ENCODE measurements around the gene RPRD2.
A peak's percentile ranks its signal among the peaks of the same experiment; 100 is the strongest.

Gene RPRD2

DNA sequence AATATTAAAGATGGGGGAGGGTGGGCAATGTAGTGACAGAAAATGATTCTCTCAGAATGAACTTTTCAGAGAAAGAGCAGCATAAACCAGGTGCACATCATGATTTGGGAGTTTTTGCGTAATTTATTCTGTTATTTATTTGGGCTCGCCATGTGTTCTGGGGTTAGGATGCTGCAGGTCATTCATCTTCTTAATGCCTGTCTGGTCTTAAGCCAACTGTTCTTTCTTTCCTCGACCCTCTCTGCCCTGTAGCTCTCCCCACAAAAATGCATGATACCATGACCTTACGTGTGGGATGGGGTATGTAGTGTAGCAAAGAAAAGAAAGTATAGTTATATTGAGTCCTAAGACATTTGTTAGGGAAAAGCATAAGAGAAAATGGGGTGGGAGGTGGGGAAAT is 110.9 kb downstream of the RPRD2 start:
- no peak for DNase-seq

DNA sequence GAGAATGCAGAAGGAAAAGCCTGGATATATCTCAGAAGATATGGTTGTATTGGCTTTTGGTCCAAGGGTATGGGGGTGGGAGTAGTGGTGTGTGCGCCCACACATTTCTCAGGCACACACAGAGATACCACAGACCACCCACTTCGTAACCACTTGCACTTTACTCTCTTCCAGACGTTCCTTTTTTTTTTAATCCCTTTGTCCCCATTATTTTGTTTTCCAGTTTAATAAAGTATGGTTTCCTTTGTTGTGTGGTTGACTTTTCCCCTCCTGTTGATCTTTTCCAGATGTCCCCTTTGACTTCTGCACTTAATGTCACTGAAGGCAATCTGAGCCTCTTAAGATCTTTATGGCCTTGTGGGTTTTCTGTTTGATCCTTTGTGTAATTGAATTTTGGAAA is 112.8 kb downstream of the RPRD2 start:
- DNase-seq: no peak

DNA sequence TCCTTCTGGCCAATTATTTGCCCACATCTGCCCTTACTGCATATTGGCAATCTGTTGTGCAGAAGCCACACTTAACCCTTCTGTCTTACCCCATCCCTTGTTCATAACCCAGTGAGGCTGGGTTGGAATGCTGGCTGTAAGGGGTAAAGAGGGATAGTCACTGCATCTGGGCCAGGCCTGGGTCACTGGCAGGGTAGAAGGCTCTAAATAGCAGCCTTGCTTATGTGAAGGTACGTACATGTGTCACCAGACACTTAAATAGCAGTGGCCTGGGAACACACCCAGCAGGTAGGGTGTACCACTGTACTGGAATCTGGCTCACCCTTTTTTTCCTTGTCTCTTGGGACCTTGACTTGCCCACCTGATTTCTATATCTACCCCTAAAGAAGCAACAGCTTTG is 113.4 kb downstream of the RPRD2 start:
- DNase-seq: no peak

GRCh38 chr1:150477733-150478132 is 113.8 kb downstream of the RPRD2 start:
- DNase-seq: no peak

DNA sequence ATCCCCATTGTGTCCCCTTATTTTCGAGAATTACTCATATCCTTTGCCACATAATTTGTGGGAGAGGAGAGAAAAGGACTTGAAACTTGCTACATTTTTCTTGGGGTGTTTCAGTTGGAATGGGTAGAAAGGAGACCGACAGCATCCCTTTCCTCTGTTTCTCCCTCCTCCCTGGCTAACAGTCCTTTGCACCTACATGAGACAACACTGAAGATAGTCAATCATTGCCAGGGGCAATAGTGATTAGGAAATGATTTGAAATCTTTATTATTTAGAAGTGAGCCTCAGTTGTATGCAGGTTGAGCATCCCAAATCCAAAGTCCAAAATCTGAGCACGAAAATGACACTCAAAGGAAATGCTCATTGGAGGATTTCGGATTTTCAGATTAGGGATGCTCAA is 115.4 kb downstream of the RPRD2 start:
- DNase-seq: no peak

GRCh38 chr1:150479927-150480352 is 116.0 kb downstream of the RPRD2 start:
- no peak for DNase-seq

- DNase-seq: no peak
Observed at GRCh38 chr1:150484431-150484830, 120.5 kb downstream of the RPRD2 start.

DNA sequence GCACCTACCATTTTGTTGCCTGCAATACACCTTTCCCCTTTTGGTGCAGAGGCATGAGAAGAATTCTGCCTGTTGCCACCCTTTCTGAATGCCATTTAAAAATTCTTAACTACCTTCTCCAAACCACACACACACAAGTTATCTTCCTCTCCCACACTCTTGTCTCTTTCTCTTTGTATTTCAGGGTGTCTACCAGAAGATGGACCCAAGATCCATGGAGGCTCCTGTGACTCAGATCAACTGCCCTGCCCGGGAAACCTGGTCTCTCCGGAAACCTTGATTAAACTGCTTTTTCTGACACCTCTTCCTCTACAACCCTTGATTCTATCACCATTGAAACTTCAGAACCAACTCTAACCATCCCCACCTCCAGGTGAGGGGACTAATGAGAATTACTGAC is 120.9 kb downstream of the RPRD2 start:
- DNase-seq: no peak

DNA sequence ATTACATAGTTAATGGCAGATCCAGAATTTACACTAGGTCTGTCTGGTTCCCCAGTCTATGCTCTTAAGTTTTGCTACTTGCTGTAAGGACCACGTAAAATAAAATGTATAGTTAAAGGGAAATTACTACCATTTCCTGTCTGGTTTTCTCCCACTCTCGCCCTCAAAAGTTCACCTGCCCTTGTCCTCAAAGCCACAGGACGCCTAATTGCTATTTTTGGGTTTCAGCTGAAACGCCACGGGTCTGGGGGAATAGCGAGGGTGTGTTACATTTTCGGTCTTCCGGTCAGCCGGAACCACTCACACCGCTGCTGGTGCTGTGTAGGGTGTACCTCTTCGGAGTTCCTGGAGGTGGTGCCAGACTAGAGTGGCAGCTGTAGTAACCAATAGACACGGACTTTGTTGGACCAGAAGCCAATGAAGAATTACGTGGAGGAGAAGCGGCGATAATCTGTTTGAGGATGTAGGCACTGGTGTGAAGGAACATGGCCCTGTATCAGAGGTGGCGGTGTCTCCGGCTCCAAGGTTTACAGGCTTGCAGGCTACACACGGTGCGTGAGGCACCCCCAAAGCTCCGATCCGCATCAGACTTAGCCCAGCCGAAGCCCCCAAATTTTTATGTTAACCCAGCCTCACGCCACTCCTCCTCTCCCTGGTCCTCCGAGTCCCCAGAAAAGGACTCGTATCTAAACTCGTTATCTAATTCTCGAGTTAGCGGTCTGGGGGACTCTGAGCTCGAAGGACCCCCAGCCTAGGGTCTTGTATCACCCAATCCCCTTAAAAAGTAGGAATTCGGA is 123.2 kb downstream of the RPRD2 start, which contains the start of gene TARS2:
TSS of gene TARS2 (plus strand) at position 454 of the 797 bp plus-strand sequence. CDS start at position 486, 32 bp downstream.
- DNase-seq: peak; percentile 99

DNA sequence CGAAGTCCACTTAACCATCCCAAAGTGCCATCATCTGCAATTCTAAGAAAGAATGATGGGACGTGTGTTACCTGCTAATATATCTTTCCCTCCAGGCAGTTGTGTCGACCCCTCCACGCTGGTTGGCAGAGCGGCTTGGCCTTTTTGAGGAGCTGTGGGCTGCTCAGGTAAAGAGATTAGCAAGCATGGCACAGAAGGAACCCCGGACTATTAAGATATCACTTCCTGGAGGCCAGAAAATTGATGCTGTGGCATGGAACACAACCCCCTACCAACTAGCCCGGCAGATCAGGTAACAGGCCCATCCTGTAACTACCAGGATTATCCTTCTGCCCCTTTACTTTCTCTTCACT is 123.8 kb downstream of the RPRD2 start:
- DNase-seq: no peak

- DNase-seq: no peak
Observed at GRCh38 chr1:150493175-150493574, 129.2 kb downstream of the RPRD2 start.

- no peak for DNase-seq
Observed at GRCh38 chr1:150498342-150498741, 134.4 kb downstream of the RPRD2 start.

DNA sequence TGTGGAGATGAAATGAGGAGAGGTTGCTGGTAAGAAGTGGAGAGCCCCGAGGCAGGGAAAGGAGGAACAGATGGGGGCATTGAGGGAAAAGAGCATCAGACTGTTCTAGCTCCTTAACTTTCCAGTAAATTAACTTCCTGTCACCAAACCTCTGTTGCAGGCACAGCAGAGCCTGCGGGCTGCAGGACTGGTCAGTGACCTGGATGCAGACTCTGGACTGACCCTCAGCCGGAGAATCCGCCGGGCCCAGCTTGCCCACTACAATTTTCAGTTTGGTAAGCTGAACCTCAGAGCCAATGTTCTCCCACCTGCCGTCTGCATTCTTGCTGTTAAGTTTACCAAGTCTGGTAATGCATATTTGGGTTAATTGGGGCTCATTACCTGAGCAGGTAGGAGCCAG is 141.5 kb downstream of the RPRD2 start:
- DNase-seq: no peak

DNA sequence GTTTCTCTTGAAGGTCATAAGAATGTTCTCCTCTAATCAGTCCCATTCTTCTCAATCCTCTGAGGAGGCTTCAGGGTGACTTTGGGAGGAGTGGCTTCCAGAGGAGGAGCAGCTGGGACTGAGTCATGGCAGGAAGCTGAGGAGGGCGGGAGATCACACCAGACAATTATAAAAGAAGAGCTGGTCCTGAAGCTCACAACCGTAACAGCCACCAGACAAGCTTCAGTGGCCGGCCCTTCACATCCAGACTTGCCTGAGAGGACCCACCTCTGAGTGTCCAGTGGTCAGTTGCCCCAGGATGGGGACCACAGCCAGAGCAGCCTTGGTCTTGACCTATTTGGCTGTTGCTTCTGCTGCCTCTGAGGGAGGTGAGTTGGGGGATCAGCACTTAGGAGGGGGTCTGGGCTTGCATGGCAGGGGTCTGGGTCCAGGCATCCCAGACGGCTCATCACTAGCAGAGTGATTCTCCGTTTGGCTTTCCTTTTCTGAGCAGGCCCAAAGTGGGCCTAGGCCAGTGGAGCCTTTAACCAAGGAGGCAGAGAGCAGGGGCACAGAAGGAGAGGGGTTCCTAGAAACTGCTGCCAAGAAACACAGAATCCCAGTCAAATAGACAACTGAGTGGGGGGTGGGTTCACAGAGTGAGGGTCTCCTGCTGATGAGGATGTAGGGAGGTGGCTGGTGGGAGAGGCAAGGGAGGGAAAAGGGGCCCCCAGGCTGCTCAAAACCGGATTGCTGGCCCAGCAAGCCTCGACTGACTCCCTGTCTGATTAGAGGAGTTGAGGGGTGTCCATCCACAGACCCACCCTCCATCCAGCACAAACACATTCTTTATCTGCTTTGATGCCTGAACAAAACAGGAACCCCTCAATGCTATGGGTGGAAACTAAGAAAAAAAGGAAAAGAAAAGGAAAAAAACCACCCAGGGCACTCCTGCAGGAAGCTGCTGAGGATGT is 144.2 kb downstream of the RPRD2 start, which contains the start of gene ECM1:
TSS of gene ECM1 (plus strand) at position 198 of the 953 bp plus-strand sequence. CDS start at position 299, 101 bp downstream.
- DNase-seq: peak; percentile 66

DNA sequence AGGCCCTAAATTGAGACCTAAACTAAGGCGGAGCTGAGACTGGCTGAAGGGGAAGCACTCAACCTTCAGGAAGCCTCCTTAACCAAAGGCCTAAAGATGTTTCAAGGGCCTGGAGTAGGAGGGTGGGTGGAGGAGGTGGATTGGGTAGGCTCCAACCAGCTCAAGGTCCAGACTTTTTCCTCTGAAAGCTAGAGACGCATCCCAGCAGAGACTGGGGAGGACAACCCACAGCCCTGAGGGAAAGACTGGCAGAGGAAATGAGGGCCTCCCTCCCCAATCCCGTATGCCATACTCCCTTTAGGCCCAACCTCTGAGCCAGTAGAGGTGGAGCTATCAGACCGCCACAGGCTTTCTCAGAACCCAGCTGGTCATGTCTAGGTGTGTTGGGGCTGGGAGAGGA is 145.0 kb downstream of the RPRD2 start:
- DNase-seq: no peak

GRCh38 chr1:150511551-150511950 is 147.6 kb downstream of the RPRD2 start:
- no peak for DNase-seq

DNA sequence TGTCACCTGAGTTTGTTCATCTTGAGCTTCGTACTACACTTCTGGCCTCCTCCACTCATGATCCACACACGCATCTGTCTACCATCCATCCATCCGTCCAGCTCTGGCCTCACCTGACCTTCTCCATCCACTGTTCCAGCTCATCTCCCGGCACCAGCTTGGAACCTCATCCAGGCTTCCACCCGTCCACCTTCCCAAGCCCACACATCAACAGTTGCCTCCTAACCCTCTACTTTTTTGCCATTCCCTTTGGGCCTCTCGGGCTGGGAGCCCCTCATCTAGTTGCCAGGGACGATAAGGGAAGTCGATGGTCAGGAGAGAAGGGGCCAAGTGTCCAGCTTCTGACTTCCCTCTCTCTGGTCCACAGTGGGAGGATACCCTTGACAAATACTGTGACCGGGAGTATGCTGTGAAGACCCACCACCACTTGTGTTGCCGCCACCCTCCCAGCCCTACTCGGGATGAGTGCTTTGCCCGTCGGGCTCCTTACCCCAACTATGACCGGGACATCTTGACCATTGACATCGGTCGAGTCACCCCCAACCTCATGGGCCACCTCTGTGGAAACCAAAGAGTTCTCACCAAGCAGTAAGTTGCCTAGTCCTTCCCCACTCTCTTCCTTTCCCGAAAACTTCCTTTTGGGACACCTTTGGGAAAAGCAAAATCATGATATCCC is 148.2 kb downstream of the RPRD2 start:
- no peak for DNase-seq

GRCh38 chr1:150512846-150513245 is 148.9 kb downstream of the RPRD2 start:
- DNase-seq: no peak

GRCh38 chr1:150513351-150513791 is 149.4 kb downstream of the RPRD2 start:
- DNase-seq: no peak

GRCh38 chr1:150514260-150514659 is 150.3 kb downstream of the RPRD2 start:
- no peak for DNase-seq

GRCh38 chr1:150514913-150515327 is 151.0 kb downstream of the RPRD2 start:
- DNase-seq: no peak

- DNase-seq: peak; percentile 93
Observed at GRCh38 chr1:150515328-150516049, 151.5 kb downstream of the RPRD2 start, which contains the start of gene FALEC. Gene FALEC, plus strand, starts transcription at chr1:150515752.

Data from MV-4-11 (cell line).